Measurements from ENCODE around the gene GNG12.

DNA sequence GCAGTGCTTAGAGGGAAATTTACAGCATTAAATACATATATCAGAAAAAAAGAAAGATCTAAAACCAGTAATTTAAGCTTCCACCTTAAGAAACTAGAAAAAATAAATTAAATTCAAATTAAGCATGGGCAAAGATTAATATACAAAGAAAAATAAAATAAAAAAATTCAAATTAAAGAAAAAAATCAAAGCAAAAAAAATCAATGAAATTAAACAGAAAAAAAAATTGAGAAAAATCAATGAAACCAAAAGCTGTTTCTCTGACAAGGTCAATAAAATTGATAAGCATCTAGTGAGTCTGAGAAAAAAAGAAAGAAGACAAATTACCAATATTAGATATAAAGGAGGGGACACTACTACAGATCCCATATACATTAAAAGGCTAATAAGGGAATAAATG, 26.0 kb downstream of the GNG12 start:
- TF ChIP-seq ETV6 (CRISPR knock-in tag; IDR thresholded peaks at IDR 0.05) (no peak), KAT7 (CRISPR knock-in tag; IDR thresholded peaks at IDR 0.05; ENCODE audit: borderline replicate concordance) (no peak), JUN (CRISPR knock-in tag; IDR thresholded peaks at IDR 0.05) (no peak), NR1H2 (CRISPR knock-in tag; IDR thresholded peaks at IDR 0.05) (no peak)
- TF ChIP-seq, protein P1, sequence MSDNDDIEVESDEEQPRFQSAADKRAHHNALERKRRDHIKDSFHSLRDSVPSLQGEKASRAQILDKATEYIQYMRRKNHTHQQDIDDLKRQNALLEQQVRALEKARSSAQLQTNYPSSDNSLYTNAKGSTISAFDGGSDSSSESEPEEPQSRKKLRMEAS (CRISPR knock-in tag; IDR thresholded peaks at IDR 0.05), result no peak
- TF ChIP-seq, protein P2, sequence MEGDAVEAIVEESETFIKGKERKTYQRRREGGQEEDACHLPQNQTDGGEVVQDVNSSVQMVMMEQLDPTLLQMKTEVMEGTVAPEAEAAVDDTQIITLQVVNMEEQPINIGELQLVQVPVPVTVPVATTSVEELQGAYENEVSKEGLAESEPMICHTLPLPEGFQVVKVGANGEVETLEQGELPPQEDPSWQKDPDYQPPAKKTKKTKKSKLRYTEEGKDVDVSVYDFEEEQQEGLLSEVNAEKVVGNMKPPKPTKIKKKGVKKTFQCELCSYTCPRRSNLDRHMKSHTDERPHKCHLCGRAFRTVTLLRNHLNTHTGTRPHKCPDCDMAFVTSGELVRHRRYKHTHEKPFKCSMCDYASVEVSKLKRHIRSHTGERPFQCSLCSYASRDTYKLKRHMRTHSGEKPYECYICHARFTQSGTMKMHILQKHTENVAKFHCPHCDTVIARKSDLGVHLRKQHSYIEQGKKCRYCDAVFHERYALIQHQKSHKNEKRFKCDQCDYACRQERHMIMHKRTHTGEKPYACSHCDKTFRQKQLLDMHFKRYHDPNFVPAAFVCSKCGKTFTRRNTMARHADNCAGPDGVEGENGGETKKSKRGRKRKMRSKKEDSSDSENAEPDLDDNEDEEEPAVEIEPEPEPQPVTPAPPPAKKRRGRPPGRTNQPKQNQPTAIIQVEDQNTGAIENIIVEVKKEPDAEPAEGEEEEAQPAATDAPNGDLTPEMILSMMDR (IDR thresholded peaks at IDR 0.05), result no peak
